NT2/D1 (cell line): ENCODE results near the gene AKIRIN1.
"Not testable (repeated sequence)": the region's sequence is repeated elsewhere in the genome, so short reads cannot be mapped to it uniquely, and the experiment has no call there.

Source experiments
- SUZ12 ChIP-seq: IDR thresholded peaks from 2 replicates; pipeline ENCODE4 v1.6.1; 2011; ENCODE audit not compliant: insufficient read length, insufficient read depth; ENCODE audit errors: extremely low read depth
- YY1 ChIP-seq: IDR thresholded peaks from 2 replicates; pipeline ENCODE4 v1.6.1; 2011; ENCODE audit not compliant: insufficient read length, insufficient read depth
- ZNF274 ChIP-seq: IDR thresholded peaks from 2 replicates; pipeline ENCODE4 v1.6.1; 2011; ENCODE audit warnings: mild to moderate bottlenecking, low read depth, low read length

DNA sequence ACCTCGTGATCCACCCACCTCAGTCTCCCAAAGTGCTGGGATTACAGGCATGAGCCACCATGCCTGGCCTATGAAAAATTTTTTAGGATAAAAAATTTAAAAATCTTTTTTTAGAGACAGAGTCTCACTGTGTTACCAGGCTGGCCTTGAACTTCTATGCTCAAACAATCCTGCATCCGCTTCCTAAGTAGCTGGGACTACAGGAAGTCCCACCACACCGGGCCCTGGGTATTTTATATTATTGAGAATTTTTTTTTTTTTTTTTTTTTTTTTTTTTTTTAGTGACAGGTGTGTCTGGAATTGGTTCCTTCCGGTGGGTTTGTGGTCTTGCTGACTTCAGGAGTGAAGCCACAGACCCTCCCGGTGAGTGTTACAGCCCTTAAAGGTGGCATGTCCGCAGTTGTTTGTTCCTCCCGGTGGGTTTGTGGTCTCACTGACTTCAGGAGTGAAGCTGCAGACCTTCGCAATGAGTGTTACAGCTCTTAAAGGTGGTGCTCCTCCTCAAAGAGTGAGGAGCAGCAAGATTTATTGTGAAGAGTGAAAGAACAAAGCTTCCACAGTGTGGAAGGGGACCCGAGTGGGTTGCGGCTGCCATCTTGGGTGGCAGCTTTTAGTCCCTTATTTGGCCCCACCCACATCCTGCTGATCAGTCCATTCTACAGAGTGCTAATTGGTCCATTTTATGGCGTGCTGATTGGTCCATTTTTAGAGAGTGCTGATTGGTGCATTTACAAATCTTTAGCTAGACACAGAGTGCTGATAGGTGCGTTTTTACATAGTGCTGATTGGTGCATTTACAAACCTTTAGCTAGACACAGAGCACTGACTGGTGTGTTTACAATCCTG, 13.5 kb upstream of the AKIRIN1 start:
- TF ChIP-seq ZNF274, SUZ12, YY1: not testable (repeated sequence)
